WERI-Rb-1 (cell line): ENCODE data around the gene PHEX.

Experiments
- DNase-seq: peaks from one replicate; pipeline ENCODE4 v3.0.0-alpha.2; 2020
- H3K27ac ChIP-seq: fragments of 250-450 bp; sonication (Bioruptor Pico); 2 replicates; pipeline ENCODE4 v1.5.1; 2020; ENCODE audit warnings: mild to moderate bottlenecking, moderate library complexity
- H3K27me3 ChIP-seq: fragments of 250-450 bp; sonication (Bioruptor Pico); 2 replicates; pipeline ENCODE4 v1.5.1; 2021; ENCODE audit warnings: mild to moderate bottlenecking, low read depth, moderate library complexity; ENCODE audit not compliant: insufficient read depth, severe bottlenecking
- H3K36me3 ChIP-seq: fragments of 250-450 bp; sonication (Bioruptor Pico); 2 replicates; pipeline ENCODE4 v1.5.1; 2020; ENCODE audit warnings: mild to moderate bottlenecking, moderate library complexity
- H3K4me3 ChIP-seq: 2 replicates; pipeline ENCODE4 v1.5.1; 2011; ENCODE audit warnings: low read depth, mild to moderate bottlenecking, control low read depth, low read length
- H3K9me3 ChIP-seq: fragments of 250-450 bp; sonication (Bioruptor Pico); 2 replicates; pipeline ENCODE4 v1.5.1; 2021; ENCODE audit warnings: mild to moderate bottlenecking, moderate library complexity; ENCODE audit not compliant: severe bottlenecking
- CTCF ChIP-seq: IDR thresholded peaks from 2 replicates; pipeline ENCODE4 v1.5.1; 2011; ENCODE audit warnings: low read depth, mild to moderate bottlenecking, control low read depth, inconsistent platforms, low read length

PHEX gene

GRCh38 chrX:22033818-22034217, 1.7 kb downstream of the PHEX start:
- TF ChIP-seq CTCF = no peak
- no peaks in the 10 kb centered on the region for H3K9me3 ChIP-seq
- no peaks in the 10 kb centered on the region for H3K36me3 ChIP-seq
- H3K27ac ChIP-seq = no peak overlapping the region
- DNase-seq = no peak
- H3K4me3 ChIP-seq = no peak overlapping the region
- peaks cover 10% of the 10 kb centered on the region for H3K27me3 ChIP-seq

GRCh38 chrX:22035236-22035635, 3.1 kb downstream of the PHEX start:
- Histone ChIP-seq H3K4me3 (no peak overlapping the region), H3K36me3 (no peaks in the 10 kb centered on the region), H3K9me3 (no peaks in the 10 kb centered on the region), H3K27ac (no peak overlapping the region), H3K27me3 (peaks cover 17% of the 10 kb centered on the region)
- no peak for TF ChIP-seq CTCF
- no peak for DNase-seq

- Histone ChIP-seq H3K27me3 (peaks cover 17% of the 10 kb centered on the region), H3K9me3 (no peaks in the 10 kb centered on the region), H3K27ac (no peak overlapping the region), H3K36me3 (no peaks in the 10 kb centered on the region), H3K4me3 (no peak overlapping the region)
- no peak for DNase-seq
- no peak for TF ChIP-seq CTCF
These were observed 5.1 kb downstream of the PHEX start for GRCh38 chrX:22037225-22037624.

GRCh38 chrX:22037911-22038537, 5.9 kb downstream of the PHEX start:
- Histone ChIP-seq H3K4me3 (no peak overlapping the region), H3K27me3 (peaks cover 17% of the 10 kb centered on the region), H3K36me3 (no peaks in the 10 kb centered on the region), H3K27ac (no peak overlapping the region), H3K9me3 (no peaks in the 10 kb centered on the region)
- no peak for TF ChIP-seq CTCF
- no peak for DNase-seq

GRCh38 chrX:22039541-22039940, 7.4 kb downstream of the PHEX start:
- no peak for TF ChIP-seq CTCF
- Histone ChIP-seq H3K27me3 (peaks cover 22% of the 10 kb centered on the region), H3K27ac (no peak overlapping the region), H3K9me3 (no peaks in the 10 kb centered on the region), H3K36me3 (no peaks in the 10 kb centered on the region), H3K4me3 (no peak overlapping the region)
- no peak for DNase-seq

GRCh38 chrX:22040184-22040583, 8.1 kb downstream of the PHEX start:
- Histone ChIP-seq H3K9me3 (no peaks in the 10 kb centered on the region), H3K36me3 (no peaks in the 10 kb centered on the region), H3K27ac (no peak overlapping the region), H3K27me3 (peaks cover 20% of the 10 kb centered on the region), H3K4me3 (no peak overlapping the region)
- no peak for DNase-seq
- TF ChIP-seq CTCF = no peak
